HG02884 (cell line): Measurements from ENCODE around the gene ART1.
"Not testable (repeated sequence)": the region's sequence is repeated elsewhere in the genome, so short reads cannot be mapped to it uniquely, and the experiment has no call there.

Experiments used
- ATAC-seq: cut with Tn5 transposase; IDR thresholded peaks from one replicate; pipeline ENCODE4 v1.9.1; 2021; ENCODE audit warnings: mild to moderate bottlenecking, moderate library complexity; ENCODE audit not compliant: unreplicated experiment

The ART1 gene

DNA sequence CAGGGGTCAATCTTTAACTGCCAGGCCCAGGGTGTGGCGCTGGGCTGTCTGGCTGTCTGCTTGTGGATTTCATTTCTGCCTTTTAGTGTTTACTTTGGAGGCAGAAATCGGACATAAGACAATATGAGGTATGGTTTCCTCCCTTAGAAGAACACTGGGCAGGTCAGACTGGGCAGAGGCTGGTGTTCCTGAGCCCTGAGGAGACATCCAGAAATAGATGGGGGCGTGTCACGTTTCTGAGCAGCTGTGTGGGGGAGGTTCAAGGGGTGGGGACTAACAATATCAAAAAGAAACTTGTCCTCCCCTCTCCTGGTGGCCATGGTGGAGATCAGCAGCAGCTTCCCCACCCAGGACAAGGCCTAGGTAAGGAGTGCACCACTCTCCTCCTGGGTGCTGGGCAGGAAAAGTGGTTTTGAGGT lies at the start of gene ART1:
ART1 (plus strand) TSS at position 312 of the 419 bp plus-strand sequence. CDS start 14,086 bp downstream, outside the sequence.
- no peak for ATAC-seq

DNA sequence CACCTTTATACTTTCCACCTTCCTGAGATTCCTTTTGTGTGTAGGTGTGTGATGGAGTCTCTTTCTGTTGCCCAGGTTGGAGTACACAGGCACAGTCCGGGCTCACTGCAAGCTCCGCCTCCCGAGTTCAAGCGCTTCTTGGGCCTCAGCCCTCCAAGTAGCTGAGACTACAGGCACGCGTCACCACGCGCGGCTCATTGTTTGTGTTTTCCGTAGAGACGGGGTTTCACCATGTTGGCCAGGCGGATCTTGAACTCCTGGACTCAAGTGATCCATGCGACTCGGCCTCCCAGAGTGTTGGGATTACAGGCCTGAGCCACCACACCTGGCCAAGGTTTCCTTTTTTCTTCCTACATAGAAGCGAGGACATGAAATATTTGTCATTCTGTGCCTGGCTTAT lies 47.2 kb upstream of the ART1 start:
- not testable (repeated sequence) for ATAC-seq

GRCh38 chr11:3600201-3600600 lies 44.7 kb upstream of the ART1 start:
- not testable (repeated sequence) for ATAC-seq

GRCh38 chr11:3604167-3604566 lies 40.8 kb upstream of the ART1 start:
- no peak for ATAC-seq

GRCh38 chr11:3605283-3605662 lies 39.7 kb upstream of the ART1 start:
- ATAC-seq: no peak

GRCh38 chr11:3605771-3606203 lies 39.1 kb upstream of the ART1 start:
- no peak for ATAC-seq

DNA sequence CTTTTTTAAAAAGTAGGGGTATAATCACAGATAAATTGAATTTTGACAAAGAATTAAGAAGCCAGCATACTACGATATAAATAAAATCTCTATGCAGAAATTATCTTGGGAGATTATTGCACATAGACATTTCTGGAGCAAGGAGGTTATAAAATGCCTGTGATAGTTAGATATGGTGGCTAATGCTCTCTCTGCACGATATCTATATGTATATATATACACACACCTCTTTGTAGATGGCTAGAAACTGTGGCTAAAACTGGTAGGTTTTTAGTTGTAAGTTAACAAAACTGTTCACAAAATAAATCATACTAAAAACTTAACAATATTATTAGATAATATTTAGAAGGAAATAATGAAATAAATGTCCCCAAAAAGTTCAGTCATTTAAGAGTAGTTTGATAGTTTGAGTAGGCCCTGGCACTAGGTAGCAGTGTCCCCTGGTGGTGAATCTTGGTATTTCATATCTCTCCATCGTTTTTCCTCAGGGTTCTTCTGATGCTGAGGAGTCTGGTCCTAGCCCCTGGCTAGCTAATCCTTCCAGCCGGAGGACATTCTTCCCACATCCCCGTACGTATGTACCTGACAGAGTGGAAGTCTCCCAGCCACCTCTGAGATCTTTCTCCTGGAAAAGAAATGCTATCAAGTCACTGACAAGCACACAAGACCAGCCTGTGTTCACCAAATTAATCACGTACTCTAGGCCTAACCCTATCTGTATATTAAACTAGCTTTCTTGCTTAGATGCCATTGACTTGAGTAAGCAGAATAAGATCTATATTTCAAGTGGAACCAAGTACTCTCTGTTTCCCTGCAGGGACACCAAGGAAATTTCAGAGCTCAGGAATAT lies 35.3 kb upstream of the ART1 start:
- no peak for ATAC-seq

DNA sequence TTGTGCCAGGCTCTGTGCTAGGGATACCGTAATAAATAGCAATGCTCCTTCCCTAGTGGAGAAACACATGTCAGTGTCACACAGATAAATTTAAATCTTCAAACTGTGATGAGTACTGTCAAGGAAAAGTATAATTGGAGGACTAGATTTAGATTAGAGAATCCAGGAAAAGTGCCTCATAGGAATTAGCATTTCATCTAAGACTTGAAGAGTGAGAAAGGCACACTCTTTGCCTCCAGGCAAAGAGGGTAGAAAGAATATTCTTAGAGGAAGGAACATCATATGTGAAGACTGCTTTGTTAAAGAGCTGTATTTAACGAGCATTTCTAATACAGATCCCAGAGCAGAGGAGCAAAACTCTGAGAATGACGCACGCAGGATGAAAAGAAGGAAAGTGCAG lies 34.1 kb upstream of the ART1 start:
- ATAC-seq: no peak

GRCh38 chr11:3611976-3612678 lies 32.8 kb upstream of the ART1 start:
- ATAC-seq: no peak

GRCh38 chr11:3613998-3614741 lies 30.8 kb upstream of the ART1 start:
- ATAC-seq: no peak

DNA sequence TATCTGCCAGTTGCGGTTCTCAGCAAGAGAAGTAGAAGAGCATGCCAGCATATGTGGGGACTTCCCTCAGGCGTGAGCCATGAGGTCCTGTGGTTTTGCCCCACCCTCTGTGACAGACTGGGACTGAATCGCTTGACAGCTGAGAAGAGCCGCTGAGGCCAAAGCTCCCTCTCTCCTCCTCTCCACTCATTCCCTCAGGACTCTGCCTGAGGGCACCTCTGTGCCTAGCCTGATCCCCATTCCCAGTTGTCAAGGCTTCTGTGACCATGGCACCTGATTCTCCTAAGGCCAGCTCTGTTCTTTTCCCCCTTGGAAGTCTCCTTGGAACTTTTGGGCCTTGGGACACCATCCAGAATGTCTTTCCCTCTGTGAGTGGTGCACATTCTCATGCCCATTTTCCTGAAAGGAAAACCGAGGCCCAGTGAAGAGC lies 30.2 kb upstream of the ART1 start:
- no peak for ATAC-seq

- ATAC-seq: no peak
Observed at GRCh38 chr11:3615998-3616397, 28.9 kb upstream of the ART1 start.

- no peak for ATAC-seq
Observed at GRCh38 chr11:3616721-3617460, 28.0 kb upstream of the ART1 start.

DNA sequence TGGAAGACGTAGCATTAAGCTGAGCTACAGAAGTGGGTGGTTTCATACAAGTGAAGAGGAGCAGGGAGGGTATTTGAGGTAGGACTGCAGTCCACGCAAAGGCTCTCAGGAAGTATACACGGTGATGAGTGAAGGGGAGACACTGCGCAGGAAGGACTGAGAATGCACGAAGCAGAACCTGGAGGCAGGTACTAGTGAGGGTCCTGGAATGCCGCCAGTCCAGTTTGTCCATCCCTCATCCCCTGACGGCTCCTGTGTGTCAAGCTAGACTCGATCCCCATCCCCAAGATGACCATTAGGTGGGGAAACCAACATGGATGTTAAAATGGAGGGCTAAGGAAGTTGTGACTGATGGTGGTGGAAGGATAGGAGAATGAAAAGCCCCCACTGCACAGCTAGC lies 26.9 kb upstream of the ART1 start:
- ATAC-seq: no peak

DNA sequence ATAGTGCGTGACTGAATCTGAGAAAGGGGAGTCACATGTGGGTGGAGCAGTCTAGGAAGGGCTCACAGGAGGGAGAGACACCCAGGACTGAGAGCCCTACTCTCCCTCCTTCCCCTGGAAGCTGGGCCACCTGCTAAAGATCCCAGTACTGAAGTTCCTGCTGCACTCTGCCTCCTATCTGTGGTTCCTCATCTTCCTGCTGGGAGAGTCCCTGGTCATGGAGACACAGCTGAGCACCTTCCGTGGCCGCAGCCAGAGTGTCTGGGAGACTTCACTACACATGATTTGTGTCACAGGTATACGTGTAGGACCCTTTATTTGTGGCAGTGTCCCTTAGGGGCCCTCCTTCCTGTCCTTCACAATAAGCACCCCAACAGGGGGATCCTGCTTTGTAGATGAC lies 22.4 kb upstream of the ART1 start:
- ATAC-seq: no peak

DNA sequence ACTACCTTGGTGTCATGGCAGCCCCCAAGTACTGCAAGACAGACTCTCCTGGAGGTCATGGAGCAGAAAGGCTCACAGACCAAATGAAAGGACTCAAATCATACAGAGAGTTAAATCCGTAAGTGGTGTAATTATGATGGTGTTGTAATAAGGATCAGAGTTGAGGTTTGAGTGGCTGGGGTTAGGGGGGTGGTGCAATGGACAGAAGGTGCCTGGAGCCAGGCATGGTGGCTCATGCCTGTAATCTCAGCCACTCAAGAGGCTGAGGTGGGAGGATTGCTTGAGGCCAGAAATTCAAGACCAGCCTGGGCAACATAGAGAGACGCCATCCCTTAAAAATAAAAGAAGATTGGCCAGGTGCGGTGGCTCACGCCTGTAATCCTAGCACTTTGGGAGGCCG lies 21.8 kb upstream of the ART1 start:
- ATAC-seq: no peak

DNA sequence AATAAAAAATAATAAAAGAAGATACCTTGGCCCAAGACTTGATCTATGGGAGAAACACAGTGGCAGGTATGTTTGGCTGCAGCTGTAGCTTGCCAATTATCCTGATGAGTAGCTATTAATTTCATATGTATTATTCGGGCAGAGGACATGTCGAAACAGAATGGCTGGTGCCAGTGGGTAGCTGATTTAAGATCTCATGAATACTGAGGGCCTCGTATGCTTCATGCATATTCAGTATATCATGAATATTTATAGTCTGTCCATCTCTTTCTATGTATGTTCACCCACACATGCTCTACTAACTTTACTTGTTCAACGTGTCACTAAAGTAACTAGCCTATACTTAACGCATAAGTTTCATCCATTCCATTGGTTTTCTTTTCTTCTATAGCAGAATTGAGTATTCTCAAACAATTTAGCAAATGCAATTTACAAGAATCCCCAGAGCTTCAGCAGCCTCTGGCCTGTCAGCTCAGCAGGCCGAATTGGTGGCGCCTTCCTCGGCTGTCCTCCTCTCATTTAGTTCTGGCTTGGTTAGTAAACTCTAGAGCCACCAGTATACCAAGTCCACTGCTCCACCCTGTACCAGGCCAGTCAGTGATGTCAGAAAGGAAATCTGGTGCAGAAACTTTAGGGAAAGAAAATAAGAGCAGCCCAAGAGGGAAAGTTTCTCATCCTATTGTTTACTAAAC lies 21.0 kb upstream of the ART1 start:
- no peak for ATAC-seq

DNA sequence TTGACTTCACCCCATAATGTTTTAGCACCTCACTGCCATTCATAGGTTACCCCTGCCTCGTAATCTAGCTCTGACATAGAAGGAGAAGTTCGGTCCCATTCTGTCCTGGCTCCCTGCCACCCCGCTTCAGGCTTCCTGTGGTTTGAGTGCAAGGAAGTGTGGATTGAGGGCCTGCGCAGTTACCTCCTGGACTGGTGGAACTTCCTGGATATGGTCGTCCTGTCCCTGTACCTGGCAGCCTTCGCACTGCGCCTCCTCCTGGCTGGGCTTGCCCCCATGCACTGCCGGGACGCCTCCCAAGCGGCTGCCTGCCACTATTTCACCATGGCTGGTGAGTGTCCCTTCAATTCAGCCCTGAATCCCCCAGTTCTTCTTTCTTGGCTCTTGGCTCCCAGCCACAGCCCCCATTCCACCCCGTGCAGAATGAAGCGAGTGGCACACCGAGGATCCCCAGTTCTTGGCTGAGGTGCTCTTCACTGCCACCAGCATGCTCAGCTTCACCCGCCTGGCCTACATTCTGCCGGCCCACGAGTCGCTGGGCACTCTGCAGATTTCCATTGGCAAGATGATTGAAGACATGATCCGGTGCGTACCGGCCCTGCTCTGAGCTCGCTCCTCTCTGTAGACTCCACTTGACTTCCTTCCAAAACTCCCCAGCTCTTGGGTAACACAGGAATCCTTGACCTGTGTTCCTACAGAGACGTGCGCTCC lies 18.5 kb upstream of the ART1 start:
- no peak for ATAC-seq

- ATAC-seq: no peak
Observed at GRCh38 chr11:3627291-3627690, 17.6 kb upstream of the ART1 start.

DNA sequence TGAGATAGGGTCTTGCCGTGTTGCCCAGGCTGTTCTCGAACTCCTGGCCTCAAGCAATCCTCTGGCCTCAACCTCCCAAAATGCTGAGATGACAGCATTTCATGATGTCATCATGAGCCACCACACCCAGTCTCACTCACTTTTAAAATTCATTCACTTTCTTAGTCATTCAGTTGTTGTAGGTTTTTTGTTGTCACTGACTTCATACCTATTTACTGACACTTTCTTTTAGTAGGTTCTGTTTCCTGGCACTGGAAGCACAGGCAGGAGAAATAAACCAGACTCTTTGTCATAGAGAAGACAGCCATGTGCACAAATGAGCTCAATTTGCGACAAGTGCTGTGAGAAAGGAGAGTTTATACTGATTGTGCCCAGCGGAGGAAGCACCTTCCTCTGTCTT lies 13.6 kb upstream of the ART1 start:
- no peak for ATAC-seq
